Keratinocyte (primary cell): ENCODE measurements around the gene STK32C. TPM values are rescaled to one million over a fixed set of nuclear protein-coding genes. Genes with fewer than 3 reads are reported as not detected.
A peak's percentile ranks its signal among the peaks of the same experiment; 100 is the strongest.

Experiments used
- DNase-seq: peaks from one replicate; pipeline ENCODE4 v3.0.0-alpha.2; 2011; ENCODE audit warnings: low read depth, missing footprints, low spot score
- FAIRE-seq: peaks from 2 replicates; lab custom pipeline; 2011; peaks lifted over from hg19 to GRCh38; lab: Jason Lieb, UNC
- H2AFZ ChIP-seq: 2 replicates; pipeline ENCODE4 v1.6.0; 2012; ENCODE audit warnings: low read length, control low read depth, inconsistent platforms; ENCODE audit not compliant: control insufficient read depth
- H3K27ac ChIP-seq: 2 replicates; pipeline ENCODE4 v1.5.1; 2011; ENCODE audit warnings: low read length; ENCODE audit not compliant: control insufficient read depth, insufficient read depth
- H3K27me3 ChIP-seq: 3 replicates; pipeline ENCODE4 v1.6.0; 2011; ENCODE audit warnings: low read length; ENCODE audit not compliant: control insufficient read depth, insufficient read depth; ENCODE audit errors: extremely low read depth
- H3K36me3 ChIP-seq, 2 experiments: 2 replicates in 1 of 2; 3 replicates in 1 of 2; pipeline ENCODE4 v1.5.1; 2011; ENCODE audit warnings: low read length in 2 of 2, mild to moderate bottlenecking in 1 of 2; ENCODE audit not compliant: control insufficient read depth in 2 of 2, insufficient read depth in 2 of 2; ENCODE audit errors: extremely low read depth in 1 of 2
- H3K4me1 ChIP-seq: 3 replicates; pipeline ENCODE4 v1.5.1; 2011; ENCODE audit warnings: low read length; ENCODE audit not compliant: control insufficient read depth, insufficient read depth; ENCODE audit errors: extremely low read depth
- H3K4me2 ChIP-seq: 3 replicates; pipeline ENCODE4 v1.6.0; 2011; ENCODE audit warnings: low read depth, low read length; ENCODE audit not compliant: control insufficient read depth, insufficient read depth; ENCODE audit errors: extremely low read depth
- H3K4me3 ChIP-seq, 3 experiments: fragments of 200-600 bp in 1 of 3; sonication (generic) in 1 of 3; 2 replicates in 2 of 3; 3 replicates in 1 of 3; pipeline ENCODE4 v1.5.1; 2011 to 2016; ENCODE audit warnings: low read length in 3 of 3, mild to moderate bottlenecking in 3 of 3, control low read depth in 2 of 3, inconsistent platforms in 1 of 3, low read depth in 1 of 3, mixed read lengths in 1 of 3, mixed run types in 1 of 3, moderate library complexity in 1 of 3; ENCODE audit not compliant: control insufficient read depth in 2 of 3, insufficient read depth in 2 of 3; ENCODE audit errors: extremely low read depth in 1 of 3
- H3K79me2 ChIP-seq: 2 replicates; pipeline ENCODE4 v1.6.0; 2012; ENCODE audit warnings: low read length; ENCODE audit not compliant: control insufficient read depth, insufficient read depth
- H3K9ac ChIP-seq: 3 replicates; pipeline ENCODE4 v1.6.0; 2011; ENCODE audit warnings: low read length; ENCODE audit not compliant: control insufficient read depth, insufficient read depth; ENCODE audit errors: extremely low read depth
- H3K9me1 ChIP-seq: 3 replicates; pipeline ENCODE4 v1.6.0; 2011; ENCODE audit warnings: low read length; ENCODE audit not compliant: control insufficient read depth, insufficient read depth; ENCODE audit errors: extremely low read depth
- H3K9me3 ChIP-seq: 2 replicates; pipeline ENCODE4 v1.5.1; 2012; ENCODE audit warnings: low read depth, low read length; ENCODE audit not compliant: control insufficient read depth
- H4K20me1 ChIP-seq: 3 replicates; pipeline ENCODE4 v1.6.0; 2011; ENCODE audit warnings: low read length; ENCODE audit not compliant: control insufficient read depth, insufficient read depth; ENCODE audit errors: extremely low read depth
- CTCF ChIP-seq, 3 experiments: IDR thresholded peaks in 1 of 3; conservative IDR thresholded peaks in 1 of 3; optimal IDR thresholded peaks in 1 of 3; 2 replicates in 2 of 3; 3 replicates in 1 of 3; pipeline versions ENCODE3 to v1.5.1; 2011; ENCODE audit warnings: low read length in 3 of 3, mild to moderate bottlenecking in 3 of 3, moderate library complexity in 2 of 3, control low read depth in 1 of 3, inconsistent platforms in 1 of 3; ENCODE audit not compliant: insufficient read depth in 2 of 3; ENCODE audit errors: extremely low read depth in 1 of 3
- EZH2 ChIP-seq: IDR thresholded peaks from one replicate; pipeline ENCODE4 v1.6.1; 2012; ENCODE audit warnings: inconsistent platforms, mild to moderate bottlenecking, low read length, moderate library complexity
- dilution Hi-C: fragments of 300-500 bp; cut with MboI; formaldehyde crosslinking; loops from one replicate; pipeline ENCODE4 v1.7.0; 2020; ENCODE audit warnings: low sequenced_read_pairs; ENCODE audit not compliant: extremely low pct_ligation_motif_present
- polyA plus RNA-seq, 5 experiments: library from polyadenylated mRNA; depleted of rRNA in 3 of 5; stranded (reverse) in 3 of 5; stranded (forward) in 1 of 5; unstranded in 1 of 5; fragments of >200 nt; gene quantifications; 1 replicate in 1 of 5; 2 replicates in 3 of 5; 3 replicates in 1 of 5; pipeline versions ENCODE4 v1.2.1 to v1.2.3, GENCODE V29; 2011 to 2012; ENCODE audit warnings: missing spikeins in 2 of 5, low read depth in 1 of 5, low replicate concordance in 1 of 5

The STK32C gene
- polyA plus RNA-seq, 1 donor (not counting 4 experiments of a cell fraction or from before 2014, with no cell fraction given), result 4.1 TPM

GRCh38 chr10:132232023-132232951 lies 75.5 kb downstream of the STK32C start:
- no peaks in the 10 kb centered on the region for H3K4me1 ChIP-seq

GRCh38 chr10:132231656-132232022 lies 76.1 kb downstream of the STK32C start:
- TF ChIP-seq EZH2, result no peak
- no peak for TF ChIP-seq CTCF (optimal IDR thresholded peaks at IDR 0.05 in 1 of 3, IDR thresholded peaks at IDR 0.05 in 1 of 3, conservative IDR thresholded peaks at IDR 0.05 in 1 of 3; ENCODE audit: extremely low read depth in 1 of 3, insufficient read depth in 2 of 3, low read length in 3 of 3)
- no peak for FAIRE-seq

More at GRCh38 chr10:132232023-132232951, 75.5 kb downstream of the STK32C start:
- Histone ChIP-seq H4K20me1 (no peaks in the 10 kb centered on the region), H2AFZ (no peak overlapping the region), H3K9me1 (no peaks in the 10 kb centered on the region), H3K27me3 (no peaks in the 10 kb centered on the region), H3K4me3 (no peak overlapping the region), H3K36me3 (no peaks in the 10 kb centered on the region), H3K9ac (no peak overlapping the region), H3K4me2 (no peak overlapping the region), H3K27ac (no peak overlapping the region), H3K79me2 (no peaks in the 10 kb centered on the region), H3K9me3 (no peaks in the 10 kb centered on the region)
- DNase-seq (no peak), FAIRE-seq (no peak)
- dilution Hi-C loops, result no loop called here
- TF ChIP-seq CTCF (optimal IDR thresholded peaks at IDR 0.05 in 1 of 3, IDR thresholded peaks at IDR 0.05 in 1 of 3, conservative IDR thresholded peaks at IDR 0.05 in 1 of 3; ENCODE audit: extremely low read depth in 1 of 3, insufficient read depth in 2 of 3, low read length in 3 of 3), result peak in 2 of 3 experiments; percentile 15 to 16
- no peak for TF ChIP-seq EZH2

More at GRCh38 chr10:132231656-132232022, 76.1 kb downstream of the STK32C start:
- Histone ChIP-seq H3K9me1 (no peaks in the 10 kb centered on the region), H3K9me3 (no peaks in the 10 kb centered on the region), H3K4me1 (no peaks in the 10 kb centered on the region), H3K79me2 (no peaks in the 10 kb centered on the region), H3K9ac (no peak overlapping the region), H3K36me3 (no peaks in the 10 kb centered on the region), H3K4me3 (no peak overlapping the region), H3K27me3 (no peaks in the 10 kb centered on the region), H2AFZ (no peak overlapping the region), H3K27ac (no peak overlapping the region), H3K4me2 (no peak overlapping the region), H4K20me1 (no peaks in the 10 kb centered on the region)
- dilution Hi-C loops, result no loop called here
- DNase-seq, result no peak
